Brain microvascular endothelial cell (primary cell): ENCODE measurements around the gene JPH4.

ENCODE experiments used
- DNase-seq: peaks from one replicate; pipeline ENCODE4 v3.0.0-alpha.2; 2020
- H3K27ac ChIP-seq: fragments of 250-450 bp; sonication (Bioruptor Pico); 2 replicates; pipeline ENCODE4 v1.5.1; 2020; ENCODE audit warnings: mild to moderate bottlenecking, moderate library complexity
- H3K27me3 ChIP-seq: fragments of 250-450 bp; sonication (Bioruptor Pico); replicated peaks from 2 replicates; pipeline ENCODE4 v1.5.1; 2020; ENCODE audit warnings: mild to moderate bottlenecking
- H3K36me3 ChIP-seq: fragments of 250-450 bp; sonication (Bioruptor Pico); replicated peaks from 2 replicates; pipeline ENCODE4 v1.5.1; 2020; ENCODE audit warnings: mild to moderate bottlenecking
- H3K4me3 ChIP-seq: 2 replicates; pipeline ENCODE4 v1.5.1; 2011; ENCODE audit warnings: low read depth, mild to moderate bottlenecking, control low read depth, low read length, moderate library complexity
- CTCF ChIP-seq: IDR thresholded peaks from 2 replicates; pipeline ENCODE4 v1.5.1; 2011; ENCODE audit warnings: low read depth, mild to moderate bottlenecking, moderate library complexity, low read length, control low read depth, inconsistent platforms; ENCODE audit errors: missing control alignments
- in situ Hi-C: cut with HindIII; loops from 2 replicates; pipeline ENCODE4 v1.10.0; 2017; ENCODE audit warnings: low sequenced_read_pairs, low pct_ligation_motif_present

Gene JPH4

GRCh38 chr14:23521785-23522640 is 56.6 kb downstream of the JPH4 start:
- DNase-seq = no peak
- Histone ChIP-seq H3K4me3 (no peak overlapping the region), H3K27ac (no peak overlapping the region), H3K36me3 (no peaks in the 10 kb centered on the region), H3K27me3 (no peaks in the 10 kb centered on the region)
- in situ Hi-C loops = no loop called here
- no peak for TF ChIP-seq CTCF

- DNase-seq = no peak
- H3K4me3 ChIP-seq = no peak overlapping the region
- no peak overlapping the region for H3K27ac ChIP-seq
- H3K36me3 ChIP-seq = no peaks in the 10 kb centered on the region
- H3K27me3 ChIP-seq = no peaks in the 10 kb centered on the region
- no peak for TF ChIP-seq CTCF
- in situ Hi-C loops = no loop called here
These were observed 57.6 kb downstream of the JPH4 start for GRCh38 chr14:23520899-23521533.

- Histone ChIP-seq H3K27ac (no peak overlapping the region), H3K27me3 (no peaks in the 10 kb centered on the region), H3K36me3 (no peaks in the 10 kb centered on the region), H3K4me3 (no peak overlapping the region)
- DNase-seq = no peak
- in situ Hi-C loops = no loop called here
- no peak for TF ChIP-seq CTCF
These were observed 59.9 kb downstream of the JPH4 start for GRCh38 chr14:23518709-23519108.
